OCI-LY7 (cell line): ENCODE data around the gene MRM1.

Experiments used
- CTCF ChIP-seq: fragments of 200-600 bp; sonication (generic); conservative IDR thresholded peaks from 2 replicates; pipeline ENCODE4 v1.5.1; 2014; ENCODE audit warnings: mild to moderate bottlenecking, antibody characterized with exemption, low read length, moderate library complexity, mixed read lengths
- EZH2phosphoT487 ChIP-seq: fragments of 200-600 bp; sonication (generic); IDR thresholded peaks from 2 replicates; pipeline ENCODE4 v1.6.1; 2018; ENCODE audit warnings: low read depth, borderline replicate concordance, mild to moderate bottlenecking, mixed run types, antibody characterized with exemption, low read length, moderate library complexity, mixed read lengths

DNA sequence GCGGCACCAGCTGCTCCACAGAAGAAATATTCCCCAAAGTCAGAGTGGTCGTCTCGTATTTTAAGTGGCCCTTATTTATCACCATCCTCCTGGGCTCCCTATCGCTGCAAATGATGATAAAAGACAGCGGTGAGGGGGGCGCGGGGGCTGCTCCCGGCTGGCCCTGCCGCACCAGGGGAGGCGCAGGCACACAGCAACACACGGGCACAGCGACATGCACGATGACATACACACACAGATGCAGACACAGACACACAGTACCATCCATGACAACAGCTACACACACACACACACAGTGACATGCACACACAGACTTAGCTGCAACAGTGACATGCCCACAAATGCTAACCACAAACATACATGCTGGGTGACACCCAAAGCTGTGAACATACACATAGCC is 52.5 kb downstream of the MRM1 start:
- TF ChIP-seq CTCF (no peak), EZH2phosphoT487 (no peak)
